ENCODE data around the gene PLEKHH2.

PLEKHH2 gene

GRCh38 chr2:43802135-43802534 lies 165.1 kb downstream of the PLEKHH2 start:
- in situ Hi-C loops (cut with MboI; ENCODE audit: low sequenced_read_pairs), result no loop called here

GRCh38 chr2:43803113-43803512 lies 166.1 kb downstream of the PLEKHH2 start:
- in situ Hi-C loops (cut with MboI; ENCODE audit: low sequenced_read_pairs), result no loop called here

DNA sequence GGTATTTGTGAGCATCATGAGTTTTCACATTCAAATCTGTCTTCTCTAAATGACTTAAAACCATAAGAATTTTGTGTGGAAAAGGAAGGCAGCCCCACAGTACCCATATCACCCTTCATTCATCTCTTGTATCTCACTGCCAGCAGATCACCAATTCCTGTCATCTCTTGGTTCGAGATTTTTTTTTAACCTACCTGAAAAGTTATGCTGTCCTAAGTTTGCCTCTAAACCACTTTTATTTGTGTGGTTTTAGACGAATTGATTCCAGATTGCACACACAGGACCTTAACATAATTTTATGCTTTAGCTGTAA lies 169.6 kb downstream of the PLEKHH2 start:
- in situ Hi-C loops (cut with MboI; ENCODE audit: low sequenced_read_pairs), result no loop called here

DNA sequence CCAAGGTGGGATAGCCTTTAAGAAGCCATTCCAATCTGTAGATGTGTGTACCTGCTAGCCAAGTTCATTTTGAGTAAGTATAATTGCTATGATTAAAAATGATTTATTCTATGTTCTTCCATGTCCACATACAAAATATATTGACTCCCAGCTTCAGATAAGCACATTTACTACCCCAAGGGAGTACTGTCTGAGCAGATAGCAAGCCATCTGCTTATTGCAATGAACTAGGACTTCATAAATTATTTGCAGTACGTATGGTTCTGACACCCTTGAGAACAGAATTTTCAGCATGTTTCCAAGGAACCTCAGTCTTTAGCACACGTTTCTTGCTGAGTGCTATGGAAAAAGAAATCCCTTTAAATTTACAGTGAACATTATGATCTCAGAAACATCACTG lies 173.4 kb downstream of the PLEKHH2 start:
- in situ Hi-C loops (cut with MboI; ENCODE audit: low sequenced_read_pairs), result no loop called here

GRCh38 chr2:43810888-43811287 lies 173.8 kb downstream of the PLEKHH2 start:
- in situ Hi-C loops (cut with MboI; ENCODE audit: low sequenced_read_pairs), result no loop called here

DNA sequence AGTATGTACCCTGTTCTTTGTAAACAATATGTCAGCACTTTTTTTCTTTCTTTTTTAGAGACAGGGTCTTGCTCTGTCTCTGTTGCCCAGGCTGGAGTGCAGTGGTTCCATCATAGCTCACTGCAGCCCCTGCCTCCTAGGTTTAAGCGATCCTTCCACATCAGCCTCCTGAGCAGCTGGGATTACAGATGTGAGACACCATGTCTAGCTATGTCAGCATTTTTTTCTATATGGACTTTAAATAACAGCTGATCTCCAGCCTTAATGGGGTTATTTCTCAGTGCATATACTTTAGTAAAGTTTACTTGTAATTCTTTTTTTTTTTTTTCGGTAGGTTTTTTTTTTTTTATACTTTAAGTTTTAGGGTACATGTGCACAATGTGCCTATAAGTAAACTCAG lies 174.9 kb downstream of the PLEKHH2 start:
- in situ Hi-C loops (cut with MboI; ENCODE audit: low sequenced_read_pairs), result no loop called here

GRCh38 chr2:43812947-43813346 lies 175.9 kb downstream of the PLEKHH2 start:
- in situ Hi-C loops (cut with MboI; ENCODE audit: low sequenced_read_pairs), result no loop called here

GRCh38 chr2:43814711-43815110 lies 177.7 kb downstream of the PLEKHH2 start:
- in situ Hi-C loops (cut with MboI; ENCODE audit: low sequenced_read_pairs), result no loop called here
